ENCODE data around the gene ZDHHC11B. TPM values are rescaled to one million over a fixed set of nuclear protein-coding genes. Genes with fewer than 3 reads are reported as not detected.

ZDHHC11B gene
- total and polyA plus RNA-seq, 9 donors: 1.7 to 8.0 (median 2.4) TPM

- Histone ChIP-seq H3K27me3 (no peaks in the 10 kb centered on the region), H3K9me3 (no peaks in the 10 kb centered on the region), H3K36me3 (no peaks in the 10 kb centered on the region), H3K27ac (no peak overlapping the region), H3K4me3 (no peak overlapping the region), H3K4me1 (ENCODE audit: insufficient read depth) (peaks cover 29% of the 10 kb centered on the region)
- intact Hi-C loops (cut with DNase I): loop anchor here in 1 of 4 donors (10.0 kb wide), 1 partner anchor 488 kb away; no protein-coding TSS in a partner anchor
- peak in 4 of 5 donors; percentile 4 to 10 (median 6) for DNase-seq
- no peak for TF ChIP-seq POLR2A (IDR thresholded peaks at IDR 0.05)
- TF ChIP-seq CTCF (IDR thresholded peaks at IDR 0.05): no peak
- WGBS, 3 donors: 85 to 94% (median 94%) methylated on average over 48 of the region's 48 CpGs
Observed at GRCh38 chr5:676699-677076, 107.8 kb downstream of the ZDHHC11B start.

GRCh38 chr5:675871-676698, 108.4 kb downstream of the ZDHHC11B start:
- 43 to 69% (median 63%) methylated on average over 36 of the region's 36 CpGs for WGBS, 3 donors
- Histone ChIP-seq H3K4me1 (ENCODE audit: insufficient read depth) (peaks cover 33% of the 10 kb centered on the region), H3K27ac (no peak overlapping the region), H3K9me3 (no peaks in the 10 kb centered on the region), H3K36me3 (no peaks in the 10 kb centered on the region), H3K27me3 (no peaks in the 10 kb centered on the region), H3K4me3 (no peak overlapping the region)
- TF ChIP-seq EP300 (IDR thresholded peaks at IDR 0.05) (no peak), CTCF (IDR thresholded peaks at IDR 0.05) (no peak), POLR2A (IDR thresholded peaks at IDR 0.05) (no peak)
- peak in 4 of 5 donors; percentile 3 to 18 (median 12) for DNase-seq
- intact Hi-C loops (cut with DNase I): loop anchor here in 1 of 4 donors (10.0 kb wide), 1 partner anchor 489 kb away; no protein-coding TSS in a partner anchor

- H3K36me3 ChIP-seq: no peaks in the 10 kb centered on the region
- no peak overlapping the region for H3K4me3 ChIP-seq
- intact Hi-C loops (cut with DNase I): loop anchor here in 1 of 4 donors (10.0 kb wide), 1 partner anchor 490 kb away; no protein-coding TSS in a partner anchor
- peak in 2 of 5 donors; percentile 9 to 16 for DNase-seq
- no peaks in the 10 kb centered on the region for H3K9me3 ChIP-seq
- H3K27ac ChIP-seq: no peak overlapping the region
- 57 to 74% (median 57%) methylated on average over 17 to 20 of the region's 20 CpGs for WGBS, 3 donors
- no peaks in the 10 kb centered on the region for H3K27me3 ChIP-seq
- peaks cover 33% of the 10 kb centered on the region for H3K4me1 ChIP-seq (ENCODE audit: insufficient read depth)
- TF ChIP-seq POLR2A (IDR thresholded peaks at IDR 0.05) (no peak), CTCF (IDR thresholded peaks at IDR 0.05) (no peak), EP300 (IDR thresholded peaks at IDR 0.05) (no peak)
Observed at GRCh38 chr5:675111-675870, 109.2 kb downstream of the ZDHHC11B start.

- peaks cover 33% of the 10 kb centered on the region for H3K4me1 ChIP-seq (ENCODE audit: insufficient read depth)
- DNase-seq: peak in 2 of 5 donors; percentile 13 to 25
- no peak overlapping the region for H3K4me3 ChIP-seq
- H3K27me3 ChIP-seq: no peaks in the 10 kb centered on the region
- 28 to 34% (median 29%) methylated on average over 6 to 7 of the region's 7 CpGs for WGBS, 3 donors
- intact Hi-C loops (cut with DNase I): loop anchor here (5.0 to 10.0 kb wide), 4 partner anchors 218 to 490 kb away; partner anchors contain the start of genes BRD9 (in 2 of the 4) and TRIP13 (in 2 of the 4)
- H3K27ac ChIP-seq: no peak overlapping the region
- H3K36me3 ChIP-seq: no peaks in the 10 kb centered on the region
- TF ChIP-seq POLR2A (IDR thresholded peaks at IDR 0.05): no peak
- no peak for TF ChIP-seq EP300 (IDR thresholded peaks at IDR 0.05)
- H3K9me3 ChIP-seq: no peaks in the 10 kb centered on the region
Observed at GRCh38 chr5:674630-675011, 109.9 kb downstream of the ZDHHC11B start.

Data from ovary (tissue), 9 donors.